GM23338 (cell line): ENCODE measurements around the gene AGAP1. TPM values are rescaled to one million over a fixed set of nuclear protein-coding genes. Genes with fewer than 3 reads are reported as not detected.

ENCODE experiments used
- ATAC-seq: fragments of 200-7000 bp; cut with Tn5 transposase; 3 replicates; pipeline ENCODE4 v1.9.1; 2020
- DNase-seq: peaks from one replicate; pipeline ENCODE4 v3.0.0-alpha.2; 2015; ENCODE audit warnings: low spot score
- H2AFZ ChIP-seq: fragments of 200-600 bp; sonication (generic); 2 replicates; pipeline ENCODE4 v1.8.0; 2016; ENCODE audit warnings: antibody characterized with exemption, mild to moderate bottlenecking, moderate library complexity
- H3F3A ChIP-seq: fragments of 200-600 bp; sonication (generic); replicated peaks from 2 replicates; pipeline ENCODE4 v1.8.0; 2017; ENCODE audit warnings: antibody characterized with exemption, mixed run types, low read depth
- H3K27ac ChIP-seq: fragments of 200-600 bp; sonication (generic); 2 replicates; pipeline ENCODE4 v1.6.1; 2016; ENCODE audit warnings: low read depth
- H3K27me3 ChIP-seq: fragments of 200-600 bp; sonication (generic); 2 replicates; pipeline ENCODE4 v1.8.0; 2016; ENCODE audit warnings: mild to moderate bottlenecking, mixed run types, moderate library complexity; ENCODE audit not compliant: insufficient read depth
- H3K36me3 ChIP-seq: fragments of 200-600 bp; sonication (generic); 2 replicates; pipeline ENCODE4 v1.8.0; 2016; ENCODE audit warnings: mild to moderate bottlenecking; ENCODE audit not compliant: insufficient read depth
- H3K4me1 ChIP-seq: fragments of 200-600 bp; sonication (generic); 2 replicates; pipeline ENCODE4 v1.8.0; 2016; ENCODE audit warnings: mild to moderate bottlenecking, moderate library complexity; ENCODE audit not compliant: insufficient read depth
- H3K4me2 ChIP-seq: fragments of 200-600 bp; sonication (generic); 2 replicates; pipeline ENCODE4 v1.7.1; 2017; ENCODE audit warnings: mixed run types
- H3K4me3 ChIP-seq: fragments of 200-600 bp; sonication (generic); 2 replicates; pipeline ENCODE4 v1.6.1; 2016; ENCODE audit warnings: mixed run types
- H3K79me2 ChIP-seq: fragments of 200-600 bp; sonication (generic); replicated peaks from 2 replicates; pipeline ENCODE4 v1.8.0; 2017; ENCODE audit warnings: mild to moderate bottlenecking; ENCODE audit not compliant: insufficient read depth
- H3K9me2 ChIP-seq: fragments of 200-600 bp; sonication (generic); 2 replicates; pipeline ENCODE4 v1.8.0; 2017; ENCODE audit not compliant: insufficient read depth
- H4K20me1 ChIP-seq: fragments of 200-600 bp; sonication (generic); replicated peaks from 2 replicates; pipeline ENCODE4 v1.8.0; 2017; ENCODE audit warnings: mild to moderate bottlenecking; ENCODE audit not compliant: insufficient read depth
- H3K27ac Mint-ChIP-seq: 2 replicates; pipeline ENCODE4 v1.8.0; 2020; ENCODE audit warnings: inconsistent platforms, mild to moderate bottlenecking, moderate library complexity, mixed read lengths
- H3K27me3 Mint-ChIP-seq: 3 replicates; pipeline ENCODE4 v1.8.0; 2022; ENCODE audit warnings: low read depth, mild to moderate bottlenecking, moderate library complexity, mixed read lengths, inconsistent platforms; ENCODE audit not compliant: insufficient read depth, poor library complexity
- H3K36me3 Mint-ChIP-seq: 3 replicates; pipeline ENCODE4 v1.8.0; 2021; ENCODE audit warnings: low read depth, mild to moderate bottlenecking, inconsistent platforms, moderate library complexity, mixed read lengths
- H3K4me1 Mint-ChIP-seq: 3 replicates; pipeline ENCODE4 v1.8.0; 2020; ENCODE audit warnings: mild to moderate bottlenecking, inconsistent platforms, mixed read lengths
- H3K4me3 Mint-ChIP-seq: 3 replicates; pipeline ENCODE4 v1.8.0; 2021; ENCODE audit warnings: moderate library complexity, mild to moderate bottlenecking, inconsistent platforms, mixed read lengths
- H3K9me3 Mint-ChIP-seq: 3 replicates; pipeline ENCODE4 v1.8.0; 2020; ENCODE audit warnings: moderate library complexity, mild to moderate bottlenecking, inconsistent platforms, mixed read lengths
- CREB1 ChIP-seq: fragments of 250-450 bp; sonication (Bioruptor Pico); IDR thresholded peaks from 2 replicates; pipeline ENCODE4 v1.5.0; 2020; ENCODE audit warnings: low read depth, mild to moderate bottlenecking, moderate library complexity
- ETS1 ChIP-seq: IDR thresholded peaks from 2 replicates; pipeline ENCODE4 v1.6.1; 2016; ENCODE audit warnings: antibody characterized with exemption
- JUNB ChIP-seq: IDR thresholded peaks from one replicate; pipeline ENCODE4 v1.6.1; 2016; ENCODE audit warnings: antibody characterized with exemption; ENCODE audit not compliant: unreplicated experiment
- REST ChIP-seq: IDR thresholded peaks from one replicate; pipeline ENCODE4 v1.6.1; 2018; ENCODE audit warnings: antibody characterized with exemption; ENCODE audit not compliant: unreplicated experiment
- STAT1 ChIP-seq: IDR thresholded peaks from one replicate; pipeline ENCODE4 v1.6.1; 2016; ENCODE audit warnings: antibody characterized with exemption; ENCODE audit not compliant: unreplicated experiment
- polyA plus RNA-seq: library from polyadenylated mRNA; unstranded; fragments of >200 nt; fragmentation: Nextera tagmentation; extraction: Ambion mirVana; gene quantifications from 2 replicates; pipeline ENCODE4 v1.2.1, GENCODE V29; 2016
- total RNA-seq: library from RNA; depleted of rRNA; stranded (reverse); fragments of >200 nt; shearing (Covaris generic); gene quantifications from 2 replicates; pipeline ENCODE4 v1.2.3, GENCODE V29; 2014
- TF ChIP-seq, protein P1 (sequence below): fragments of 250-450 bp; sonication (Bioruptor Pico); IDR thresholded peaks from 2 replicates; pipeline ENCODE4 v1.5.0; 2020; ENCODE audit warnings: mild to moderate bottlenecking, moderate library complexity
- TF ChIP-seq, protein P2 (sequence below), 2 experiments: fragments of 200-600 bp in 1 of 2; sonication (generic) in 1 of 2; conservative IDR thresholded peaks; 2 replicates each; pipeline versions ENCODE4 v1.5.1 to v1.6.1; 2016 to 2017; ENCODE audit warnings: antibody characterized with exemption in 2 of 2, low read depth in 2 of 2, mild to moderate bottlenecking in 2 of 2, moderate library complexity in 1 of 2

The AGAP1 gene
- total and polyA plus RNA-seq, 2 experiments from 2014 or later: 13.3 to 27.9 TPM

GRCh38 chr2:235511187-235511661, 17.4 kb downstream of the AGAP1 start:
- peaks cover 14% of the 10 kb centered on the region for H3K9me3 Mint-ChIP-seq
- H3K36me3 Mint-ChIP-seq: peaks cover 14% of the 10 kb centered on the region
- H3K27me3 Mint-ChIP-seq: peaks cover 11% of the 10 kb centered on the region
- no peak for DNase-seq
- H3F3A ChIP-seq: no peaks in the 10 kb centered on the region
- H3K4me3 ChIP-seq: no peak overlapping the region
- H3K27ac Mint-ChIP-seq: no peak overlapping the region
- no peak overlapping the region for H3K27ac ChIP-seq
- peaks cover 27% of the 10 kb centered on the region for H4K20me1 ChIP-seq
- no peaks in the 10 kb centered on the region for H3K36me3 ChIP-seq
- no peak overlapping the region for H3K4me3 Mint-ChIP-seq
- peak; percentile 66 for ATAC-seq
- H2AFZ ChIP-seq: no peak overlapping the region
- H3K4me1 ChIP-seq: peaks cover 27% of the 10 kb centered on the region
- H3K4me2 ChIP-seq: 0 out of 2 replicates have a peak overlapping the region, but pooled peaks have one; percentile 17
- no peaks in the 10 kb centered on the region for H3K9me2 ChIP-seq
- H3K79me2 ChIP-seq: peaks cover 99% of the 10 kb centered on the region
- peaks cover 32% of the 10 kb centered on the region for H3K4me1 Mint-ChIP-seq
- H3K27me3 ChIP-seq: no peaks in the 10 kb centered on the region
- TF ChIP-seq, protein P1, sequence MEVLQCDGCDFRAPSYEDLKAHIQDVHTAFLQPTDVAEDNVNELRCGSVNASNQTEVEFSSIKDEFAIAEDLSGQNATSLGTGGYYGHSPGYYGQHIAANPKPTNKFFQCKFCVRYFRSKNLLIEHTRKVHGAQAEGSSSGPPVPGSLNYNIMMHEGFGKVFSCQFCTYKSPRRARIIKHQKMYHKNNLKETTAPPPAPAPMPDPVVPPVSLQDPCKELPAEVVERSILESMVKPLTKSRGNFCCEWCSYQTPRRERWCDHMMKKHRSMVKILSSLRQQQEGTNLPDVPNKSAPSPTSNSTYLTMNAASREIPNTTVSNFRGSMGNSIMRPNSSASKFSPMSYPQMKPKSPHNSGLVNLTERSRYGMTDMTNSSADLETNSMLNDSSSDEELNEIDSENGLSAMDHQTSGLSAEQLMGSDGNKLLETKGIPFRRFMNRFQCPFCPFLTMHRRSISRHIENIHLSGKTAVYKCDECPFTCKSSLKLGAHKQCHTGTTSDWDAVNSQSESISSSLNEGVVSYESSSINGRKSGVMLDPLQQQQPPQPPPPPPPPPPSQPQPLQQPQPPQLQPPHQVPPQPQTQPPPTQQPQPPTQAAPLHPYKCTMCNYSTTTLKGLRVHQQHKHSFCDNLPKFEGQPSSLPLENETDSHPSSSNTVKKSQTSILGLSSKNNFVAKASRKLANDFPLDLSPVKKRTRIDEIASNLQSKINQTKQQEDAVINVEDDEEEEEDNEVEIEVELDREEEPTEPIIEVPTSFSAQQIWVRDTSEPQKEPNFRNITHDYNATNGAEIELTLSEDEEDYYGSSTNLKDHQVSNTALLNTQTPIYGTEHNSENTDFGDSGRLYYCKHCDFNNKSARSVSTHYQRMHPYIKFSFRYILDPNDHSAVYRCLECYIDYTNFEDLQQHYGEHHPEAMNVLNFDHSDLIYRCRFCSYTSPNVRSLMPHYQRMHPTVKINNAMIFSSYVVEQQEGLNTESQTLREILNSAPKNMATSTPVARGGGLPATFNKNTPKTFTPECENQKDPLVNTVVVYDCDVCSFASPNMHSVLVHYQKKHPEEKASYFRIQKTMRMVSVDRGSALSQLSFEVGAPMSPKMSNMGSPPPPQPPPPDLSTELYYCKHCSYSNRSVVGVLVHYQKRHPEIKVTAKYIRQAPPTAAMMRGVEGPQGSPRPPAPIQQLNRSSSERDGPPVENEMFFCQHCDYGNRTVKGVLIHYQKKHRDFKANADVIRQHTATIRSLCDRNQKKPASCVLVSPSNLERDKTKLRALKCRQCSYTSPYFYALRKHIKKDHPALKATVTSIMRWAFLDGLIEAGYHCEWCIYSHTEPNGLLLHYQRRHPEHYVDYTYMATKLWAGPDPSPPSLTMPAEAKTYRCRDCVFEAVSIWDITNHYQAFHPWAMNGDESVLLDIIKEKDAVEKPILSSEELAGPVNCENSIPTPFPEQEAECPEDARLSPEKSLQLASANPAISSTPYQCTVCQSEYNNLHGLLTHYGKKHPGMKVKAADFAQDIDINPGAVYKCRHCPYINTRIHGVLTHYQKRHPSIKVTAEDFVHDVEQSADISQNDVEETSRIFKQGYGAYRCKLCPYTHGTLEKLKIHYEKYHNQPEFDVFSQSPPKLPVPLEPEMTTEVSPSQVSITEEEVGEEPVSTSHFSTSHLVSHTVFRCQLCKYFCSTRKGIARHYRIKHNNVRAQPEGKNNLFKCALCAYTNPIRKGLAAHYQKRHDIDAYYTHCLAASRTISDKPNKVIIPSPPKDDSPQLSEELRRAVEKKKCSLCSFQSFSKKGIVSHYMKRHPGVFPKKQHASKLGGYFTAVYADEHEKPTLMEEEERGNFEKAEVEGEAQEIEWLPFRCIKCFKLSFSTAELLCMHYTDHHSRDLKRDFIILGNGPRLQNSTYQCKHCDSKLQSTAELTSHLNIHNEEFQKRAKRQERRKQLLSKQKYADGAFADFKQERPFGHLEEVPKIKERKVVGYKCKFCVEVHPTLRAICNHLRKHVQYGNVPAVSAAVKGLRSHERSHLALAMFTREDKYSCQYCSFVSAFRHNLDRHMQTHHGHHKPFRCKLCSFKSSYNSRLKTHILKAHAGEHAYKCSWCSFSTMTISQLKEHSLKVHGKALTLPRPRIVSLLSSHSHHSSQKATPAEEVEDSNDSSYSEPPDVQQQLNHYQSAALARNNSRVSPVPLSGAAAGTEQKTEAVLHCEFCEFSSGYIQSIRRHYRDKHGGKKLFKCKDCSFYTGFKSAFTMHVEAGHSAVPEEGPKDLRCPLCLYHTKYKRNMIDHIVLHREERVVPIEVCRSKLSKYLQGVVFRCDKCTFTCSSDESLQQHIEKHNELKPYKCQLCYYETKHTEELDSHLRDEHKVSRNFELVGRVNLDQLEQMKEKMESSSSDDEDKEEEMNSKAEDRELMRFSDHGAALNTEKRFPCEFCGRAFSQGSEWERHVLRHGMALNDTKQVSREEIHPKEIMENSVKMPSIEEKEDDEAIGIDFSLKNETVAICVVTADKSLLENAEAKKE (CRISPR knock-in tag): no peak
- TF ChIP-seq, protein P2, sequence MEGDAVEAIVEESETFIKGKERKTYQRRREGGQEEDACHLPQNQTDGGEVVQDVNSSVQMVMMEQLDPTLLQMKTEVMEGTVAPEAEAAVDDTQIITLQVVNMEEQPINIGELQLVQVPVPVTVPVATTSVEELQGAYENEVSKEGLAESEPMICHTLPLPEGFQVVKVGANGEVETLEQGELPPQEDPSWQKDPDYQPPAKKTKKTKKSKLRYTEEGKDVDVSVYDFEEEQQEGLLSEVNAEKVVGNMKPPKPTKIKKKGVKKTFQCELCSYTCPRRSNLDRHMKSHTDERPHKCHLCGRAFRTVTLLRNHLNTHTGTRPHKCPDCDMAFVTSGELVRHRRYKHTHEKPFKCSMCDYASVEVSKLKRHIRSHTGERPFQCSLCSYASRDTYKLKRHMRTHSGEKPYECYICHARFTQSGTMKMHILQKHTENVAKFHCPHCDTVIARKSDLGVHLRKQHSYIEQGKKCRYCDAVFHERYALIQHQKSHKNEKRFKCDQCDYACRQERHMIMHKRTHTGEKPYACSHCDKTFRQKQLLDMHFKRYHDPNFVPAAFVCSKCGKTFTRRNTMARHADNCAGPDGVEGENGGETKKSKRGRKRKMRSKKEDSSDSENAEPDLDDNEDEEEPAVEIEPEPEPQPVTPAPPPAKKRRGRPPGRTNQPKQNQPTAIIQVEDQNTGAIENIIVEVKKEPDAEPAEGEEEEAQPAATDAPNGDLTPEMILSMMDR (conservative IDR thresholded peaks at IDR 0.05; ENCODE audit: low read depth in 2 of 2): no peak
- TF ChIP-seq REST (no peak), ETS1 (no peak), CREB1 (no peak), JUNB (no peak), STAT1 (no peak)
